VCaP (cell line): ENCODE measurements around the gene CWC27.

ENCODE experiments used
- H3K27ac ChIP-seq: fragments of 450-650 bp; 2 replicates; pipeline ENCODE4 v1.5.1; 2017
- CTCF ChIP-seq: fragments of 450-650 bp; conservative IDR thresholded peaks from 2 replicates; pipeline ENCODE4 v1.5.1; 2017; ENCODE audit warnings: mild to moderate bottlenecking, moderate library complexity

CWC27 gene

DNA sequence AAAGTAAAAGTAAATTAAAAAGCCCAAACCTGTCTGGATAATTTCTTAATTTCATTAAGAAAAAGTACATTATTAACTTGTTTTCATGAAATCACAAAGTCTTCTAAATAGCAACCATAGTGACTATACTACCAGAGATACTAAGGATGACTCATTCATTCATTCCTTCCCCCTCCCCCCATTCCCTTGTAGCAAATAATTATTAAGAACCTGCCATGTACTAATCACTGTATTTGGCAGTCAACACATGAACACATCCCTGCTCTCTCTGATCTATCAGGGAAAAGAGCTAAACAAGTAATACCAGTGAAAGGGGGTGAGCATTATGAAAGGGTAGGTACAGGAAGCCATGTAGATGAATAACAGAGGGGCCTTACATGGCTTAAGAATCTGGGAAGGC is 203.9 kb downstream of the CWC27 start:
- TF ChIP-seq CTCF = no peak
- H3K27ac ChIP-seq = no peak overlapping the region

DNA sequence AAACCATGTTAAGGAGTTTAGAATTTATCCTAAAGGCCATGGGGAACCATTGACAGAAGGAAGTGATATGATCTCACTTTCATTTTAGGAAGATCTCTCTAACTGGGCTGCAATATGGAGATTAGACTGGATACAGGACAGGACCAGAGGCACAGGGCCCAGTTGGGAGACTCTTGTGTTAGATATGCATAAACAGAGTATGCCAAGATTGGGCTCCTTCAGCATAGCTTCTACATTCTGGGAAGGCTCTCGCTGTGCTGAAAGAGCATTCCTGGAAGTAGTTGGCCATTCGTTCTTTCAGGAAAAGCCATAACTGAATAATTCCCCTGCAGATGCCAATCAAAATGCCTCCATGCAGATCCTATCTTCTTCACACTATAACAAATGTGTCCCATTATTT is 204.5 kb downstream of the CWC27 start:
- TF ChIP-seq CTCF = no peak
- no peak overlapping the region for H3K27ac ChIP-seq

DNA sequence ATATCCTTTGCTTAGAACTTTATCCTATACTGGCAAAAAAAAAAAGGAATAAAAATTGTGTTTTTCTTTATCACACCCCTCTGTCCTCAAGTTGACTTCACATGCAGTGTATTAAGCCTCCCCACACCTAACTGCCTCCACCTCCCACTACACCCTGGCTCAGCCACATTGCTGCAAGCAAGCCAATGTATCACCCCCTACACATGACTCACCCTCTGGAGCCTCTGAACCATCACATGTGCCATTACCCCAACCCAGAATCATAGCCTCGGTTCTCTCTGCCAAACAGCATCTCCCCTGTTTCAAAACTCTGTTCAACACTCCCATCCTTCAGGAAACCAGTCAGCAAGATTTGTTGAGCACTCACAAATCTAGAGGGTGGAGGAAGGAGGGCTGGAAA is 209.0 kb downstream of the CWC27 start:
- no peak overlapping the region for H3K27ac ChIP-seq
- no peak for TF ChIP-seq CTCF

- no peak overlapping the region for H3K27ac ChIP-seq
- no peak for TF ChIP-seq CTCF
These were observed 209.8 kb downstream of the CWC27 start for GRCh38 chr5:64978546-64978945.

- TF ChIP-seq CTCF = no peak
- H3K27ac ChIP-seq = no peak overlapping the region
These were observed 210.8 kb downstream of the CWC27 start for GRCh38 chr5:64979531-64979930.

DNA sequence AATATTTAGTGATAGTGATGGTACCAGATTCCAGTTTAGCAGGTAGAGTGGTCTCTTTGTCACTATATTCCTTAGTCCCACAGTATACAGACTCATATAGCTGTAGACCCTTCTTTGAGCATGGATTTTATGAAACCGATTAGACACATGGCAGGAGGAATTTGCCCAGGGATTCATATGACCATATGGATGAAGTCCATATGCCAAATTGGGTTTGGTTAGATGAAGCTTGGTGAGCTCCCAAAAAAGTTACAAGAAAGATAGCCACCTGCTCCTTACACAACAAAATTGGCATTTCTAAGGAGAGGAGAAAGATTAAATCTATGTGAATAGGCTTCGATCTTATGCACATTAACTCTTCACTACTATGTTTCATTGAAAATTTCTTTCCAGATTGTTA is 211.4 kb downstream of the CWC27 start:
- no peak for TF ChIP-seq CTCF
- no peak overlapping the region for H3K27ac ChIP-seq

- no peak for TF ChIP-seq CTCF
- no peak overlapping the region for H3K27ac ChIP-seq
These were observed 219.0 kb downstream of the CWC27 start for GRCh38 chr5:64987768-64988167.

GRCh38 chr5:65009207-65009606 is 240.5 kb downstream of the CWC27 start:
- no peak for TF ChIP-seq CTCF
- H3K27ac ChIP-seq = no peak overlapping the region
